Pancreas (tissue), 10 donors: Measurements from ENCODE around the gene DDX19B. TPM values are rescaled to one million over a fixed set of nuclear protein-coding genes. Genes with fewer than 3 reads are reported as not detected.

ENCODE experiments used
- ATAC-seq, 4 donors: fragments of 200-7000 bp; cut with Tn5 transposase; one replicate each; pipeline versions ENCODE4 v1.8.0 to v1.9.1; 2020; ENCODE audit warnings: mild to moderate bottlenecking in 4 of 4, moderate library complexity in 4 of 4
- DNase-seq, 6 donors: peaks; one replicate each; pipeline ENCODE4 v3.0.0-alpha.2; 2020
- FAIRE-seq: peaks from 2 replicates; lab custom pipeline; 2012; peaks lifted over from hg19 to GRCh38; lab: Jason Lieb, UNC
- H3K27ac ChIP-seq, 4 donors: fragments of 200-600 bp; sonication (generic); 1 replicate in 3 of 4; 2 replicates in 1 of 4; pipeline versions ENCODE4 v1.5.0 to v1.8.0; 2020
- H3K27me3 ChIP-seq, 4 donors: fragments of 200-600 bp; one replicate each; pipeline ENCODE4 v1.8.0; 2021
- H3K36me3 ChIP-seq, 3 donors: fragments of 200-600 bp; sonication (generic) in 1 of 3; one replicate each; pipeline versions ENCODE4 v1.5.0 to v1.8.0; 2020 to 2021
- H3K4me1 ChIP-seq, 3 donors: fragments of 200-600 bp; one replicate each; pipeline ENCODE4 v1.8.0; 2021
- H3K4me3 ChIP-seq, 4 donors: fragments of 200-600 bp; sonication (generic) in 2 of 4; one replicate each; pipeline versions ENCODE4 v1.5.0 to v1.8.0; 2020 to 2021
- H3K9me3 ChIP-seq, 4 donors: fragments of 200-600 bp; one replicate each; pipeline ENCODE4 v1.8.0; 2021
- WGBS, 2 donors: extraction: QIAGEN DNeasy Blood & Tissue Kit; methylation state at CpG; one replicate each; pipeline ENCODE4 v1.1.7; 2013; 5-methylcytosine and 5-hydroxymethylcytosine counted together
- intact Hi-C, 3 donors: fragments of 100-400 bp; cut with DNase I; formaldehyde crosslinking; loops; one replicate each; pipeline versions ENCODE4 v1.11.1 to v1.14.2; 2022
- polyA plus RNA-seq, 2 donors: library from polyadenylated mRNA; stranded (reverse); fragments of 200-250 nt; gene quantifications; one replicate each; pipeline ENCODE4 v1.2.3, GENCODE V29; 2013
- total RNA-seq, 6 donors: library from RNA; stranded (reverse); fragmentation: NEBNext Ultra II Directional in 4 of 6; extraction: Animal tissue kit (Norgen Biotek cat#: 25700) in 4 of 6; gene quantifications; one replicate each; pipeline versions ENCODE4 v1.2.1 to v1.2.4, GENCODE V29; 2021 to 2023
- TF ChIP-seq, protein P1 (sequence below), 4 donors: fragments of 200-600 bp; sonication (generic) in 3 of 4; IDR thresholded peaks; one replicate each; pipeline versions ENCODE4 v1.5.0 to v1.8.0; 2021; ENCODE audit warnings: antibody characterized with exemption in 4 of 4
- donor health status: healthy with polysubstance abuse.
- donor health status: DM: no; HTN: no; CAD: no; lungs with moderate emphysema.
- donor health status: DM: no; HTN: no; CAD: no.
- donor health status: control.
- donor health status: control.
- donor health status: Bipolar disorder and iron deficiency.
- donor health status: DM: yes; HTN: yes; CAD: no.
- donor health status: DM: no; HTN: no; CAD: no.
- donor health status: DM: no; HTN: no; CAD: no.
- donor health status: DM: yes; HTN: yes; CAD: no.

The DDX19B gene
- total and polyA plus RNA-seq, 8 donors, result 12.5 to 19.6 (median 13.7) TPM

DNA sequence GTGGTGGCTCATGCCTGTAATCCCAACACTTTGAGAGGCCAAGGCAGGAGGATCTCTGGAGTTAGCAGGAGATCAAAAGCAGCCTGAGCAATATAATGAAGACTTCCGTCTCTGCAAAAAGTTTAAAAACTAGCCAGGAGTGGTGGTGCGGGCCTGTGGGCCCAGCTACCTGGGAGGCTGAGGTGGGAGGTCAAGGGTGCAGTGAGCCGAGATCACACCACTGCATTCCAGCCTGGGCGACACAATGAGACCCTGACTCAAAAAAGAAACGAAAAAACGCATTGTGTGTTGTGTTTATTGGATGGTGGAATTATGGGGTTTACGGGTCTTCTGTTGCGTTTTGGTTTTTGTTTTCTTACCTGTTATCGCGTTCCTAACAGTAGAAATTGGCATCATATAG is 46.9 kb downstream of the DDX19B start:
- ATAC-seq (no peak), FAIRE-seq (no peak), DNase-seq (no peak)
- Histone ChIP-seq H3K27me3 (no peaks in the 10 kb centered on the region), H3K27ac (peak overlapping the region in 3 of 4 donors; percentile 87 to 95 (median 95)), H3K36me3 (peaks cover 0 to 1% (median 0%) of the 10 kb centered on the region in 3 donors), H3K4me3 (peak overlapping the region; percentile 45 to 77 (median 74)), H3K4me1 (peaks cover 0 to 17% (median 5%) of the 10 kb centered on the region in 3 donors), H3K9me3 (no peaks in the 10 kb centered on the region)
- WGBS, 2 donors, result 82 to 90% methylated on average over 10 of the region's 10 CpGs
- TF ChIP-seq, protein P1, sequence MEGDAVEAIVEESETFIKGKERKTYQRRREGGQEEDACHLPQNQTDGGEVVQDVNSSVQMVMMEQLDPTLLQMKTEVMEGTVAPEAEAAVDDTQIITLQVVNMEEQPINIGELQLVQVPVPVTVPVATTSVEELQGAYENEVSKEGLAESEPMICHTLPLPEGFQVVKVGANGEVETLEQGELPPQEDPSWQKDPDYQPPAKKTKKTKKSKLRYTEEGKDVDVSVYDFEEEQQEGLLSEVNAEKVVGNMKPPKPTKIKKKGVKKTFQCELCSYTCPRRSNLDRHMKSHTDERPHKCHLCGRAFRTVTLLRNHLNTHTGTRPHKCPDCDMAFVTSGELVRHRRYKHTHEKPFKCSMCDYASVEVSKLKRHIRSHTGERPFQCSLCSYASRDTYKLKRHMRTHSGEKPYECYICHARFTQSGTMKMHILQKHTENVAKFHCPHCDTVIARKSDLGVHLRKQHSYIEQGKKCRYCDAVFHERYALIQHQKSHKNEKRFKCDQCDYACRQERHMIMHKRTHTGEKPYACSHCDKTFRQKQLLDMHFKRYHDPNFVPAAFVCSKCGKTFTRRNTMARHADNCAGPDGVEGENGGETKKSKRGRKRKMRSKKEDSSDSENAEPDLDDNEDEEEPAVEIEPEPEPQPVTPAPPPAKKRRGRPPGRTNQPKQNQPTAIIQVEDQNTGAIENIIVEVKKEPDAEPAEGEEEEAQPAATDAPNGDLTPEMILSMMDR (IDR thresholded peaks at IDR 0.05), result no peak
- intact Hi-C loops, result no loop called here

DNA sequence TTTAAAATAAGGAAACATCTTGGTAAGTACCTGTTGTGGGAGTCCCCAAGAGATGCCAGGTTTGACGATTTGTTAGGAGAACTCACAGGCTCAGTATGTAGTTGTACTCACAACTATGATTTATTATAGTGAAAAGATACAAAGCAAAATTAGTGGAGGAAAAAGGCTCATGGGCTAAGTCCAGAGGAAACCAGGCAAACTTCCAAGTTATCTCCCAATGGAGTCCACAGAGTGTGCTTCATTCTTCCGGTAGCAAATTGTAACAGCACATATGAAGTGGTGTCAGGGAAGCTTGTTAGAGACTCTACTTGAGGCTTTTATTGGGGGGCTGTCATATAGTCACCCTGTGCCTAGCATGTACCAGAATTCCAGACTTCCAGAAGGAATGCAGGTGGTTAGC is 50.0 kb downstream of the DDX19B start:
- H3K4me1 ChIP-seq, result peaks cover 0 to 17% (median 5%) of the 10 kb centered on the region in 3 donors
- no peaks in the 10 kb centered on the region for H3K9me3 ChIP-seq
- no peak overlapping the region for H3K4me3 ChIP-seq
- 60 to 69% methylated on average over 2 of the region's 2 CpGs for WGBS, 2 donors
- intact Hi-C loops, result no loop called here
- no peaks in the 10 kb centered on the region for H3K27me3 ChIP-seq
- no peak for DNase-seq
- H3K36me3 ChIP-seq, result peaks cover 0 to 19% (median 4%) of the 10 kb centered on the region in 3 donors
- no peak for ATAC-seq
- no peak overlapping the region for H3K27ac ChIP-seq
- TF ChIP-seq, protein P1 (IDR thresholded peaks at IDR 0.05), result no peak
- FAIRE-seq, result no peak

DNA sequence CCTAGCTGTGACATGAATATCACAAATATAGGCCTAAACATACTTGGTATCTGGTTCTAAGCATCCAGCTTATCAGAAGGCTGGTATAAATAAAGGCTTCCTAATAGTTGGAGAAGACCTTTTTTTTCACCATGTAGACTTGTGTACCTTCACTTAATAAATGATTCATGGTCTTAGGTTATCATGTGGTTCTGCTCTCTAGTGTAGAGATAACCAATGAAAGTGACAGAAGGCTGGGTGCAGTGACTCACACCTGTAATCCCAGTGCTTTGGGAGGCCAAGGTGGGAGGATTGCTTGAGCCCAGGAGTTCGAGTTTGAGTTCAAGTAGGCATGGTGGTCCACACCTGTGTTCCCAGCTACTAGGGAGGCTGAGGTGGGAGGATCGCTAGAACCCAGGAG is 50.8 kb downstream of the DDX19B start:
- peaks cover 0 to 17% (median 5%) of the 10 kb centered on the region in 3 donors for H3K4me1 ChIP-seq
- intact Hi-C loops, result no loop called here
- WGBS, 2 donors, result 74 to 92% methylated on average over 2 of the region's 2 CpGs
- H3K36me3 ChIP-seq, result peaks cover 0 to 22% (median 4%) of the 10 kb centered on the region in 3 donors
- no peak for ATAC-seq
- no peak for DNase-seq
- H3K27ac ChIP-seq, result no peak overlapping the region
- no peak for FAIRE-seq
- H3K4me3 ChIP-seq, result no peak overlapping the region
- H3K9me3 ChIP-seq, result no peaks in the 10 kb centered on the region
- no peaks in the 10 kb centered on the region for H3K27me3 ChIP-seq
- TF ChIP-seq, protein P1 (IDR thresholded peaks at IDR 0.05), result no peak

DNA sequence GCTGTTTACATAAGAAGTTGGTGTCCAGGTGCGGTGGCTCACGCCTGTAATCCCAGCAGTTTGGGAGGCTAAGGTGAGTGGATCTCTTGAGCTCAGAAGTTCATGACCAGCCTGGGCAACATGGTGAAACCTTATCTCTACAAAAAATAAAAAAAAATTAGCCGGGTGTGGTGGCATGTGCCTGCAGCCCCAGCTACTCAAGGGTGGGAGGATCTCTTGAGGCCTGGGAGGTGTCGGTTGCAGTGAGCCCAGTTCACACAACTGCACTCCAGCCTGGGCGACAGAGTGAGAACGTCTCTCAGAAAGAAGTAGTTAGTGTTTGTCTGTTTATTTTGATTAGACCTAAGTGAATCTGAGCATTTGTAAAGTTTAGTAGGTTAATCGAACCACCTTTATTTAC is 60.6 kb downstream of the DDX19B start:
- peaks cover 6 to 90% (median 64%) of the 10 kb centered on the region in 3 donors for H3K36me3 ChIP-seq
- no peak overlapping the region for H3K27ac ChIP-seq
- H3K4me1 ChIP-seq, result no peaks in the 10 kb centered on the region
- no peak overlapping the region for H3K4me3 ChIP-seq
- 84 to 89% methylated on average over 7 of the region's 7 CpGs for WGBS, 2 donors
- FAIRE-seq (no peak), DNase-seq (peak in 1 of 6 donors; percentile 6), ATAC-seq (no peak)
- intact Hi-C loops, result no loop called here
- TF ChIP-seq, protein P1 (IDR thresholded peaks at IDR 0.05), result no peak
- H3K9me3 ChIP-seq, result no peaks in the 10 kb centered on the region
- H3K27me3 ChIP-seq, result no peaks in the 10 kb centered on the region

DNA sequence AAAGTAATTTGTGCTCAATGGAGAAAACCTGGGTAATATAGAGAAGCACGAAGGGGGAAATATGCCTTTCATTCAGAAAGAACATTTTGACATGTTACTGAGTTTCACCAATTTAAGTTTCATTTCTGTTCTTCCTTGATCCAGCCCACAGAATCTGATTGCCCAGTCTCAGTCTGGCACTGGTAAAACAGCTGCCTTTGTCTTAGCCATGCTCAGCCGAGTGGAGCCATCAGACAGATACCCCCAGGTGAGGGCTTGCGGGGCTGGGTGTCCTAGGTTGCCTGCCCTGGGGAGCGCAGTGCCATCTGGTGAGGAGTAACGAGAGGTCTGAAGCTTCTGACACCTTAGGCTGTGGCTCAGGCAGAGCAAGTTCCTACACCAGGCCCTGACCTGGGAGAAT is 65.4 kb downstream of the DDX19B start:
- WGBS, 2 donors, result 91 to 94% methylated on average over 5 of the region's 5 CpGs
- DNase-seq (no peak), ATAC-seq (no peak), FAIRE-seq (no peak)
- no peaks in the 10 kb centered on the region for H3K4me1 ChIP-seq
- no peaks in the 10 kb centered on the region for H3K27me3 ChIP-seq
- no peak overlapping the region for H3K4me3 ChIP-seq
- intact Hi-C loops, result no loop called here
- H3K27ac ChIP-seq, result no peak overlapping the region
- H3K9me3 ChIP-seq, result no peaks in the 10 kb centered on the region
- H3K36me3 ChIP-seq, result peaks cover 6 to 66% (median 44%) of the 10 kb centered on the region in 3 donors
- TF ChIP-seq, protein P1 (IDR thresholded peaks at IDR 0.05), result no peak
